Kidney (tissue), 14 donors: ENCODE data around the gene HPRT1. TPM values are rescaled to one million over a fixed set of nuclear protein-coding genes. Genes with fewer than 3 reads are reported as not detected.
A peak's percentile ranks its signal among the peaks of the same experiment; 100 is the strongest.

Experiments
- DNase-seq, 5 donors: peaks; one replicate each; pipeline ENCODE4 v3.0.0-alpha.2; 2013 to 2020
- FAIRE-seq: peaks from 2 replicates; lab custom pipeline; 2012; peaks lifted over from hg19 to GRCh38; lab: Jason Lieb, UNC
- H3K27ac ChIP-seq, 2 donors: one replicate each; pipeline ENCODE4 v1.7.0; 2013; ENCODE audit warnings: low read depth in 2 of 2, low read length in 2 of 2, inconsistent platforms in 1 of 2
- H3K27me3 ChIP-seq: one replicate; pipeline ENCODE4 v1.7.1; 2013; ENCODE audit warnings: low read length, inconsistent platforms; ENCODE audit not compliant: control insufficient read depth, insufficient read depth
- H3K36me3 ChIP-seq, 3 donors: one replicate each; pipeline versions ENCODE4 v1.7.0 to v1.7.1; 2013; ENCODE audit warnings: low read length in 3 of 3, control low read depth in 1 of 3, inconsistent platforms in 1 of 3; ENCODE audit not compliant: insufficient read depth in 3 of 3, control insufficient read depth in 2 of 3
- H3K4me1 ChIP-seq, 3 donors: one replicate each; pipeline versions ENCODE4 v1.7.0 to v1.7.1; 2013; ENCODE audit warnings: low read length in 3 of 3, inconsistent platforms in 1 of 3, low read depth in 1 of 3; ENCODE audit not compliant: control insufficient read depth in 2 of 3, insufficient read depth in 2 of 3
- H3K4me3 ChIP-seq, 3 donors: one replicate each; pipeline versions ENCODE4 v1.7.0 to v1.8.1; 2013; ENCODE audit warnings: low read length in 3 of 3, control low read depth in 1 of 3, inconsistent platforms in 1 of 3
- H3K9ac ChIP-seq, 3 donors: one replicate each; pipeline versions ENCODE4 v1.7.0 to v1.7.1; 2013; ENCODE audit warnings: low read length in 3 of 3, control low read depth in 1 of 3, inconsistent platforms in 1 of 3
- H3K9me3 ChIP-seq, 3 donors: one replicate each; pipeline versions ENCODE4 v1.7.0 to v1.7.1; 2013; ENCODE audit warnings: low read length in 3 of 3, control low read depth in 1 of 3, inconsistent platforms in 1 of 3; ENCODE audit not compliant: control insufficient read depth in 2 of 3, insufficient read depth in 1 of 3
- intact Hi-C: fragments of 100-400 bp; cut with DNase I; formaldehyde crosslinking; loops from one replicate; pipeline ENCODE4 v1.11.1; 2022
- polyA plus RNA-seq: library from polyadenylated mRNA; stranded (reverse); fragments of 350-450 nt; fragmentation: Illumina TruSeq; extraction: RNeasy Lipid Tissue Mini Kit (QIAGEN cat#74804); gene quantifications from one replicate; pipeline ENCODE4 v1.2.3, GENCODE V29; 2014; ENCODE audit warnings: low read depth, low replicate concordance; ENCODE audit not compliant: insufficient read depth
- total RNA-seq: library from RNA; stranded (reverse); fragmentation: NEBNext Ultra II Directional; extraction: Animal tissue kit (Norgen Biotek cat#: 25700); gene quantifications from one replicate; pipeline ENCODE4 v1.2.1, GENCODE V29; 2021
- TF ChIP-seq, protein P1 (sequence below): IDR thresholded peaks from 3 replicates; pipeline ENCODE4 v1.5.1; 2012; ENCODE audit warnings: mild to moderate bottlenecking, moderate library complexity, borderline replicate concordance; ENCODE audit not compliant: insufficient read depth; ENCODE audit errors: extremely low read depth
- donor health status: control.
- donor health status: control.
- donor health status: control.
- donor health status: control.
- donor health status: control.
- donor health status: DM: yes; HTN: yes; CAD: no.
- donor health status: Normal renal cell carcinoma (clear cell type).

Gene HPRT1
- total and polyA plus RNA-seq, 2 donors from 2014 or later, result 57.8 to 75.0 TPM

DNA sequence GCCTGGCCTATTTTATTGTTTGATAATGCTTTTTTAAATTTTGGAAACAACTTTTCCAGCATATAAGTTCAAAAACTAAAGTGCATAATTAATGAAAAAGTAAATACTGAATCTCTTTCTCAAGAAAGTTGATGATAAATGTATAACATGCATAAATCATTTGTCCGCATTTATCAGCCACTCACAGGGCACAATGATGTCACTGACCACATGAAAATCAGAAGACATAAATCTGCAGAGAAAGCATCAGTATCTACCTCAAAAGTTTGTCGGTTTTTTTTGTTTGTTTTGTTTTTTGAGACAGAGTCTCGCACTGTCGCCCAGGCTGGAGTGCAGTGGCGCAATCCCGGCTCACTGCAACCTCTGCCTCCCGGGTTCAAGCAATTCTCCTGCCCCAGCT lies 5.5 kb upstream of the HPRT1 start:
- no peak for FAIRE-seq
- Histone ChIP-seq H3K4me3 (no peak overlapping the region), H3K9ac (no peak overlapping the region), H3K27ac (no peak overlapping the region), H3K4me1 (no peaks in the 10 kb centered on the region), H3K36me3 (no peaks in the 10 kb centered on the region), H3K9me3 (no peaks in the 10 kb centered on the region), H3K27me3 (no peaks in the 10 kb centered on the region)
- no peak for DNase-seq
- intact Hi-C loops, result no loop called here
- TF ChIP-seq, protein P1, sequence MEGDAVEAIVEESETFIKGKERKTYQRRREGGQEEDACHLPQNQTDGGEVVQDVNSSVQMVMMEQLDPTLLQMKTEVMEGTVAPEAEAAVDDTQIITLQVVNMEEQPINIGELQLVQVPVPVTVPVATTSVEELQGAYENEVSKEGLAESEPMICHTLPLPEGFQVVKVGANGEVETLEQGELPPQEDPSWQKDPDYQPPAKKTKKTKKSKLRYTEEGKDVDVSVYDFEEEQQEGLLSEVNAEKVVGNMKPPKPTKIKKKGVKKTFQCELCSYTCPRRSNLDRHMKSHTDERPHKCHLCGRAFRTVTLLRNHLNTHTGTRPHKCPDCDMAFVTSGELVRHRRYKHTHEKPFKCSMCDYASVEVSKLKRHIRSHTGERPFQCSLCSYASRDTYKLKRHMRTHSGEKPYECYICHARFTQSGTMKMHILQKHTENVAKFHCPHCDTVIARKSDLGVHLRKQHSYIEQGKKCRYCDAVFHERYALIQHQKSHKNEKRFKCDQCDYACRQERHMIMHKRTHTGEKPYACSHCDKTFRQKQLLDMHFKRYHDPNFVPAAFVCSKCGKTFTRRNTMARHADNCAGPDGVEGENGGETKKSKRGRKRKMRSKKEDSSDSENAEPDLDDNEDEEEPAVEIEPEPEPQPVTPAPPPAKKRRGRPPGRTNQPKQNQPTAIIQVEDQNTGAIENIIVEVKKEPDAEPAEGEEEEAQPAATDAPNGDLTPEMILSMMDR, result no peak

DNA sequence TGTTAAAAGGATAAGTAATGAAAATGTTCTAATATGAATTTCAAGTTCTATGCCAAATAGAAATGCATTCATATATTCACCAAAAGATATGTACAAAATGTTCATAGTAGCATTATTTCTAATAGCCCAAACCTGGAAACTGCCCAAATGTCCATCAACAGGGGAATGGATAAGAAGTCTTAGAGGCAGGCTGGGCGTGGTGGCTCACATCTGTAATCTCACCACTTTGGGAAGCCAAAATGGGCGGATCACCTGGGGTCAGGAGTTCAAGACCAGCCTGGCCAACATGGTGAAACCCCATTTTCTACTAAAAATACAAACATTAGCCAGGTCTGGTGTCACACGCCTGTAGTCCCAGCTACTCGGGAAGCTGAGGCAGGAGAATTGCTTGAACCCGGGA lies 2.3 kb upstream of the HPRT1 start:
- TF ChIP-seq, protein P1, result no peak
- H3K9ac ChIP-seq, result no peak overlapping the region
- DNase-seq (no peak), FAIRE-seq (no peak)
- no peak overlapping the region for H3K4me3 ChIP-seq
- no peak overlapping the region for H3K27ac ChIP-seq
- H3K36me3 ChIP-seq, result no peaks in the 10 kb centered on the region
- H3K4me1 ChIP-seq, result no peaks in the 10 kb centered on the region
- intact Hi-C loops, result no loop called here
- no peaks in the 10 kb centered on the region for H3K27me3 ChIP-seq
- H3K9me3 ChIP-seq, result no peaks in the 10 kb centered on the region

DNA sequence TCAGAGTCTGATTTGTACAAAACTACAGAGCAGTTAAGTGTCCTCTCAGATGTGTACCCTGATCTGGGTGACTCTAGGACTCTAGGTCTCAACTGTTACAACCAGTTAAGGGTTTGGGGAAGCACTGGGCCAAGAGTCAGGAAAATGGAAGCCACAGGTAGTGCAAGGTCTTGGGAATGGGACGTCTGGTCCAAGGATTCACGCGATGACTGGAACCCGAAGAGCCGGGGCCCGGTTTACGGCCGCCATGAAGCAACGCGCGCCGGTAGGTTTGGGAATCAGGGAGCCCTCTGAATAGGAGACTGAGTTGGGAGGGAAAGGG lies 321 bp upstream of the HPRT1 start:
- H3K9ac ChIP-seq, result peak overlapping the region in 1 of 3 donors; percentile 46
- H3K9me3 ChIP-seq, result no peaks in the 10 kb centered on the region
- H3K36me3 ChIP-seq, result no peaks in the 10 kb centered on the region
- peak overlapping the region; percentile 34 to 41 for H3K27ac ChIP-seq
- no peaks in the 10 kb centered on the region for H3K27me3 ChIP-seq
- DNase-seq (peak in 1 of 5 donors; percentile 43), FAIRE-seq (no peak)
- intact Hi-C loops, result no loop called here
- TF ChIP-seq, protein P1, result no peak
- no peaks in the 10 kb centered on the region for H3K4me1 ChIP-seq
- peak overlapping the region; percentile 36 to 62 (median 51) for H3K4me3 ChIP-seq

DNA sequence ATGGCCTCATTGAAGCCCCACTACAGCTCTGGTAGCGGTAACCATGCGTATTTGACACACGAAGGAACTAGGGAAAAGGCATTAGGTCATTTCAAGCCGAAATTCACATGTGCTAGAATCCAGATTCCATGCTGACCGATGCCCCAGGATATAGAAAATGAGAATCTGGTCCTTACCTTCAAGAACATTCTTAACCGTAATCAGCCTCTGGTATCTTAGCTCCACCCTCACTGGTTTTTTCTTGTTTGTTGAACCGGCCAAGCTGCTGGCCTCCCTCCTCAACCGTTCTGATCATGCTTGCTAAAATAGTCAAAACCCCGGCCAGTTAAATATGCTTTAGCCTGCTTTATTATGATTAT lies 876 bp downstream of the HPRT1 start:
- no peaks in the 10 kb centered on the region for H3K36me3 ChIP-seq
- FAIRE-seq, result no peak
- no peaks in the 10 kb centered on the region for H3K4me1 ChIP-seq
- peak overlapping the region; percentile 1 to 66 (median 65) for H3K4me3 ChIP-seq
- no peak overlapping the region for H3K27ac ChIP-seq
- peak overlapping the region in 2 of 3 donors; percentile 7 to 34 for H3K9ac ChIP-seq
- peak in 2 of 5 donors; percentile 33 to 34 for DNase-seq
- intact Hi-C loops, result no loop called here
- no peaks in the 10 kb centered on the region for H3K27me3 ChIP-seq
- TF ChIP-seq, protein P1, result no peak
- H3K9me3 ChIP-seq, result no peaks in the 10 kb centered on the region
